H9 (cell line): ENCODE results near the gene FIGNL2. TPM values are rescaled to one million over a fixed set of nuclear protein-coding genes. Genes with fewer than 3 reads are reported as not detected.

Source experiments
- DNase-seq: peaks from one replicate; pipeline ENCODE4 v3.0.0-alpha.2; 2017
- H2AFZ ChIP-seq: one replicate; pipeline ENCODE4 v1.6.1; 2013; ENCODE audit warnings: mild to moderate bottlenecking, low read length, control low read depth, moderate library complexity
- H2AK5ac ChIP-seq: 2 replicates; pipeline ENCODE4 v1.6.1; 2013; ENCODE audit warnings: low read length, control low read depth, mixed read lengths; ENCODE audit not compliant: insufficient read length
- H2BK120ac ChIP-seq: one replicate; pipeline ENCODE4 v1.6.1; 2013; ENCODE audit warnings: low read depth, mild to moderate bottlenecking, low read length, control low read depth, inconsistent platforms; ENCODE audit not compliant: poor library complexity, severe bottlenecking
- H2BK12ac ChIP-seq: 2 replicates; pipeline ENCODE4 v1.6.1; 2013; ENCODE audit warnings: low read length, control low read depth, mixed read lengths, low read depth; ENCODE audit not compliant: insufficient read length
- H2BK15ac ChIP-seq: 2 replicates; pipeline ENCODE4 v1.6.1; 2013; ENCODE audit warnings: low read depth, low read length, control low read depth
- H2BK20ac ChIP-seq: one replicate; pipeline ENCODE4 v1.6.1; 2013; ENCODE audit warnings: low read depth, mild to moderate bottlenecking, low read length, control low read depth, inconsistent platforms; ENCODE audit not compliant: poor library complexity, severe bottlenecking
- H2BK5ac ChIP-seq: 2 replicates; pipeline ENCODE4 v1.6.1; 2013; ENCODE audit warnings: low read length, control low read depth, mixed read lengths; ENCODE audit not compliant: insufficient read length
- H3K14ac ChIP-seq: 2 replicates; pipeline ENCODE4 v1.6.1; 2013; ENCODE audit warnings: low read length, control low read depth; ENCODE audit not compliant: insufficient read depth
- H3K18ac ChIP-seq: 2 replicates; pipeline ENCODE4 v1.6.1; 2013; ENCODE audit warnings: low read depth, mild to moderate bottlenecking, mixed read lengths, low read length, control low read depth; ENCODE audit not compliant: insufficient read length
- H3K23ac ChIP-seq: 2 replicates; pipeline ENCODE4 v1.6.1; 2013; ENCODE audit warnings: low read length, control low read depth, mixed read lengths, low read depth; ENCODE audit not compliant: insufficient read length
- H3K23me2 ChIP-seq: 2 replicates; pipeline ENCODE4 v1.6.1; 2013; ENCODE audit warnings: low read depth, mild to moderate bottlenecking, mixed read lengths, low read length, control low read depth; ENCODE audit not compliant: insufficient read length, poor library complexity, severe bottlenecking
- H3K27ac ChIP-seq: 2 replicates; pipeline ENCODE4 v1.5.1; 2013; ENCODE audit warnings: low read length, control low read depth, mixed read lengths, low read depth; ENCODE audit not compliant: insufficient read length
- H3K27me3 ChIP-seq: 2 replicates; pipeline ENCODE4 v1.6.1; 2013; ENCODE audit warnings: low read length, control low read depth, inconsistent platforms; ENCODE audit not compliant: insufficient read depth
- H3K4ac ChIP-seq: 2 replicates; pipeline ENCODE4 v1.6.1; 2013; ENCODE audit warnings: low read depth, mild to moderate bottlenecking, control low read depth, inconsistent platforms, low read length, moderate library complexity
- H3K4me1 ChIP-seq: 2 replicates; pipeline ENCODE4 v1.6.1; 2013; ENCODE audit warnings: low read length, control low read depth, inconsistent platforms; ENCODE audit not compliant: insufficient read depth
- H3K4me2 ChIP-seq: 2 replicates; pipeline ENCODE4 v1.6.1; 2013; ENCODE audit warnings: low read length, control low read depth, mixed read lengths; ENCODE audit not compliant: insufficient read length, insufficient read depth
- H3K56ac ChIP-seq: 2 replicates; pipeline ENCODE4 v1.6.1; 2013; ENCODE audit warnings: low read depth, mild to moderate bottlenecking, mixed read lengths, low read length, control low read depth; ENCODE audit not compliant: insufficient read length
- H3K79me1 ChIP-seq: 2 replicates; pipeline ENCODE4 v1.6.1; 2013; ENCODE audit warnings: low read depth, mild to moderate bottlenecking, moderate library complexity, low read length, control low read depth, inconsistent platforms; ENCODE audit not compliant: insufficient read depth, poor library complexity, severe bottlenecking
- H3K79me2 ChIP-seq: 2 replicates; pipeline ENCODE4 v1.6.1; 2013; ENCODE audit warnings: low read length, control low read depth, inconsistent platforms; ENCODE audit not compliant: insufficient read depth
- H3K9ac ChIP-seq: 2 replicates; pipeline ENCODE4 v1.6.1; 2013; ENCODE audit warnings: low read length, control low read depth, mixed read lengths; ENCODE audit not compliant: insufficient read length; ENCODE audit errors: extremely low read depth
- H3K9me3 ChIP-seq: one replicate; pipeline ENCODE4 v1.6.1; 2013; ENCODE audit warnings: low read depth, low read length, inconsistent platforms; ENCODE audit not compliant: control insufficient read depth
- H3T11ph ChIP-seq: one replicate; pipeline ENCODE4 v1.6.1; 2013; ENCODE audit warnings: mild to moderate bottlenecking, low read length, control low read depth, inconsistent platforms
- H4K20me1 ChIP-seq: one replicate; pipeline ENCODE4 v1.6.1; 2013; ENCODE audit not compliant: control insufficient read depth, insufficient read length, insufficient read depth
- H4K5ac ChIP-seq: 2 replicates; pipeline ENCODE4 v1.6.1; 2013; ENCODE audit warnings: low read depth, mild to moderate bottlenecking, mixed read lengths, low read length, control low read depth; ENCODE audit not compliant: insufficient read length
- H4K8ac ChIP-seq: replicated peaks from 2 replicates; pipeline ENCODE4 v1.6.1; 2013; ENCODE audit warnings: low read length, control low read depth, mixed read lengths, low read depth; ENCODE audit not compliant: insufficient read length
- H4K91ac ChIP-seq: 2 replicates; pipeline ENCODE4 v1.6.1; 2013; ENCODE audit warnings: low read depth, mild to moderate bottlenecking, moderate library complexity, mixed read lengths, low read length, control low read depth; ENCODE audit not compliant: insufficient read length
- H3K27ac Mint-ChIP-seq, 3 experiments: 2 replicates in 2 of 3; 3 replicates in 1 of 3; pipeline ENCODE4 v1.8.0; 2020 to 2021; ENCODE audit warnings: mixed read lengths in 3 of 3, mild to moderate bottlenecking in 1 of 3, moderate library complexity in 1 of 3
- H3K27me3 Mint-ChIP-seq: 2 replicates; pipeline ENCODE4 v1.8.0; 2021; ENCODE audit warnings: low read depth, mild to moderate bottlenecking, moderate library complexity, mixed read lengths
- H3K36me3 Mint-ChIP-seq, 3 experiments: 2 replicates in 2 of 3; 3 replicates in 1 of 3; pipeline ENCODE4 v1.8.0; 2020 to 2021; ENCODE audit warnings: low read depth in 3 of 3, mixed read lengths in 3 of 3; ENCODE audit not compliant: insufficient read depth in 1 of 3
- H3K4me1 Mint-ChIP-seq, 2 experiments: 2 replicates each; pipeline ENCODE4 v1.8.0; 2020; ENCODE audit warnings: mixed read lengths in 2 of 2
- H3K4me3 Mint-ChIP-seq, 2 experiments: 2 replicates in 1 of 2; 3 replicates in 1 of 2; pipeline ENCODE4 v1.8.0; 2020 to 2021; ENCODE audit warnings: mild to moderate bottlenecking in 2 of 2, mixed read lengths in 2 of 2, moderate library complexity in 1 of 2
- H3K9me3 Mint-ChIP-seq, 2 experiments: 2 replicates in 1 of 2; 3 replicates in 1 of 2; pipeline ENCODE4 v1.8.0; 2020; ENCODE audit warnings: mild to moderate bottlenecking in 2 of 2, mixed read lengths in 2 of 2, moderate library complexity in 1 of 2
- WGBS: extraction: QIAGEN DNeasy Blood & Tissue Kit; methylation state at CpG from one replicate; pipeline ENCODE4 v1.1.7; 2013; ENCODE audit warnings: missing lambda C conversion rate, low lambda C conversion rate, mixed read lengths; ENCODE audit not compliant: insufficient read length; ENCODE audit errors: extremely low coverage; 5-methylcytosine and 5-hydroxymethylcytosine counted together
- total RNA-seq: library from RNA; stranded (reverse); gene quantifications from 2 replicates; pipeline ENCODE4 v1.2.1, GENCODE V29; 2021
- TF ChIP-seq, protein P1 (sequence below): fragments of 200-600 bp; sonication (generic); conservative IDR thresholded peaks from 3 replicates; pipeline ENCODE4 v1.8.0; 2021; ENCODE audit warnings: antibody characterized with exemption, mild to moderate bottlenecking

Gene FIGNL2
- total RNA-seq, 1 experiment from 2014 or later = 19.7 TPM

- Histone ChIP-seq H3K27ac (no peak overlapping the region), H2AFZ (no peak overlapping the region), H3K27me3 (no peaks in the 10 kb centered on the region), H3K4me2 (no peak overlapping the region), H4K8ac (no peak overlapping the region), H3K14ac (no peak overlapping the region), H4K91ac (no peak overlapping the region), H2BK15ac (no peak overlapping the region), H3K18ac (no peak overlapping the region), H3K9me3 (no peaks in the 10 kb centered on the region), H3K4me1 (no peaks in the 10 kb centered on the region), H2AK5ac (no peak overlapping the region), H3K4ac (no peak overlapping the region), H3K79me1 (no peaks in the 10 kb centered on the region), H3K56ac (no peak overlapping the region), H2BK120ac (no peak overlapping the region), H4K20me1 (no peaks in the 10 kb centered on the region), H3K9ac (no peak overlapping the region), H3K79me2 (no peaks in the 10 kb centered on the region), H2BK20ac (no peak overlapping the region), H3K23ac (no peak overlapping the region), H3K23me2 (no peaks in the 10 kb centered on the region), H3T11ph (no peak overlapping the region), H2BK5ac (no peak overlapping the region), H4K5ac (no peak overlapping the region), H2BK12ac (no peak overlapping the region)
- no peak for DNase-seq
- TF ChIP-seq, protein P1, sequence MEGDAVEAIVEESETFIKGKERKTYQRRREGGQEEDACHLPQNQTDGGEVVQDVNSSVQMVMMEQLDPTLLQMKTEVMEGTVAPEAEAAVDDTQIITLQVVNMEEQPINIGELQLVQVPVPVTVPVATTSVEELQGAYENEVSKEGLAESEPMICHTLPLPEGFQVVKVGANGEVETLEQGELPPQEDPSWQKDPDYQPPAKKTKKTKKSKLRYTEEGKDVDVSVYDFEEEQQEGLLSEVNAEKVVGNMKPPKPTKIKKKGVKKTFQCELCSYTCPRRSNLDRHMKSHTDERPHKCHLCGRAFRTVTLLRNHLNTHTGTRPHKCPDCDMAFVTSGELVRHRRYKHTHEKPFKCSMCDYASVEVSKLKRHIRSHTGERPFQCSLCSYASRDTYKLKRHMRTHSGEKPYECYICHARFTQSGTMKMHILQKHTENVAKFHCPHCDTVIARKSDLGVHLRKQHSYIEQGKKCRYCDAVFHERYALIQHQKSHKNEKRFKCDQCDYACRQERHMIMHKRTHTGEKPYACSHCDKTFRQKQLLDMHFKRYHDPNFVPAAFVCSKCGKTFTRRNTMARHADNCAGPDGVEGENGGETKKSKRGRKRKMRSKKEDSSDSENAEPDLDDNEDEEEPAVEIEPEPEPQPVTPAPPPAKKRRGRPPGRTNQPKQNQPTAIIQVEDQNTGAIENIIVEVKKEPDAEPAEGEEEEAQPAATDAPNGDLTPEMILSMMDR = no peak
- Mint-ChIP-seq H3K27me3 (no peaks in the 10 kb centered on the region), H3K9me3 (no peaks in the 10 kb centered on the region), H3K27ac (no peak overlapping the region), H3K36me3 (peaks cover 15 to 27% (median 22%) of the 10 kb centered on the region in 3 experiments), H3K4me3 (no peak overlapping the region), H3K4me1 (no peaks in the 10 kb centered on the region)
- no CpG with 5 or more reads among the region's 2 CpGs for WGBS
Measured at GRCh38 chr12:51777457-51777856, 71.1 kb downstream of the FIGNL2 start.
